Hepatic stellate cell (primary cell): ENCODE results near the gene LCOR.
"Not testable (repeated sequence)": the region's sequence is repeated elsewhere in the genome, so short reads cannot be mapped to it uniquely, and the experiment has no call there.

ENCODE experiments used
- DNase-seq: peaks from one replicate; pipeline ENCODE4 v3.0.0; 2011; ENCODE audit warnings: low spot score

LCOR gene

DNA sequence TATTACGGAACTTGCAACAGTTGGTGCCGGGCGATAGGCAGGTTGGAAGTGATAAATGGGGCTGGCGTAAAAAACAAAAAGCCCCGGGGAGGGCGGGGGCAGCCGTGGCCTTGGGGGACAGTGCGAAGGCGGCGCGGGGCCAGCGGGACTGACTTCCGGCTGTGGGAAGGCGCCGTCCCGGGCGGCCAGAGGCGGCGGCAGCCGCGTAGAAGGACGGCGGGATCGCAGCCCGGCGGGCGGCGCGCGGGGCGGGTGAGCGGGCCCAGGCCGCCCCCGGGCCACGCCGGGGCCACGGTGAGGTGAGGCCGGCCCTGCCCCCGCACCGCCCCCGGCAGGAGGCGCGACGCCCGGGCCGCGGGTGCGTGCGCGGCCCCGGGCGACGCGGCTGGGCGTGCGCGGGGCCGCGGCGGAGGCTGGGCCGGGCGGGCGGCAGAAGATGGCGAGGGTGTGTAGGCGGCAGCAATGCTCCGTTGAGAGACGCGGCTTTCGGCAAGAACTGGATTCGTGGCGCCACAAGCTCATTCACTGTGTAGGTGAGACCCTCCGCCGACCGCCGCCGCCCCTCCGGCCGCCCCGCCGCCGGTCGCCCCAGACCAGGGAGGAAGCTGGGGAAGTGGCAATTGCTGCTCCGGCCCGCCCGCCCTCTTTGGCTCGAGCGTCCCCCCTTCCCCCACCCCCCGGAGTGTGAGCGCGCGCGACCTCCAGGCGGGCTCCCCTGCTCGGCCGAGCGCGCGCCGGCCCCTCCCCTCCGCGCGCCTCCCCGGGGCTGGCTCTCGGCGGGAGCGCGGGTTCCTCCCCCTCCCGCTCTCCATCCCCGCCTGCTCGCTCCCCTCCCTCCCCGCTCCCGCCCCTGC is at the start of gene LCOR:
LCOR (plus strand) TSS at position 432 of the 854 bp plus-strand sequence. CDS start 116,760 bp downstream, outside the sequence.
- DNase-seq, result peak; percentile 99

DNA sequence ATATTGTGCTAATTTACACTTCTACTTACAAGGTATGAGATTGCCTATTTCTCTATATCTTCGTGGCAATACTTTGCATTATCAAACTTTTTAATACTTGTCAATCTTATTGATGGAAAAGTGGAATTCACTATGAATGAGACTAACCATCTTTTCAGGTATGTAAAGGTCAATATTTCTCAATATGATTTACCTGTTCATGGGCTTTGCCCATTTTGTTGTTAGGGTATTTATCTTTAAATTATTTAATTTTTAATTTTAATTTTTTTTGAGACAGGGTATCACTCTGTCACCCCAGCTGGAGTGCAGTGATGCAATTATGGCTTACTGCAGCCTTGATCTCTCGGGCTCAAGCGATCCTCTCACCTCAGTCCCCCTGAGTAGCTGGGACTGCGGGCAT is 47.8 kb upstream of the LCOR start:
- DNase-seq, result no peak

DNA sequence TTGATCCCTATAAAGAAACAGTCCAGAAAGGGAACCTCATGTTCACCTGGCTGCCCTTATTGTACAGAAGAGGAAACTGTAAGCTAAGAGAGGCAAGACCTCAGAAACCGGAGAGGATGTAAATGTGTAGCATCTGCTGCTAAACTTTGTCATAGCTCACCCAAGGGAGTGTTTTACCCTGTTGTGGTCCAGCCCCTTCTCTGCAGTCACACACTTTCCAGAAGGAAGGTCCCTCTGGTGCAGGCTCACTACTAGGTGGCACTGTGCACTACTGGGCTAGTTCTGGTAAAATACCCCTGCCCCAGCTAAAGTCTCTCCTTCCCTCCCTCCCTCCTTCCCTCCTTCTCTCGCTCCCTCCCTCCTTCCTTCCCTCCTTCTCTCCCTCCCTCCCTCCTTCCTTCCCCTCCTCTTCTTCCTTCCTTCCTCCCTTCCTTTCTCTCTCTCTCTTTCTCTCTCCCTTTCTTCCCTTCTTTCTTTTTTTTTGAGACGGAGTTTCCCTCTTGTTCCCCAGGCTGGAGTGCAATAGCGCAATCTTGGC is 42.5 kb upstream of the LCOR start:
- DNase-seq, result no peak

DNA sequence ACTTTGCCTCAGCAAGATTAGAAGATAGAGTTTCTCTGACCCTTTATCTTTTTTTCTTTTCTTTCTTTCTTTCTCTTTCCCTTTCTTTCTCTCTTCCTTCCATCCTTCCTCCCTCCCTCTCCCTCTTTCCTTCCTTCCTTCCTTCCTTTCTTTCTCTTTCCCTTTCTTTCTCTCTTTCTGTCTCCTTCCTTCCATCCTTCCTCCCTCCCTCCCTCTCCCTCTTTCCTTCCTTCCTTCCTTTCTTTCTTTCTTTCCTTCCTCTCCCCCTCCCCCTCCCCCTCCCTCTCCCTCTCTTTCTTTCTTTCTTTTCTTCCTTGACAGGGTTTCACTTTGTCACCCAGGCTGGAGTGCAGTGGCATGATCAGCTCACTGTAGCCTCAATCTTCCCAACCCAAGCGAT is 40.2 kb upstream of the LCOR start:
- DNase-seq, result no peak

DNA sequence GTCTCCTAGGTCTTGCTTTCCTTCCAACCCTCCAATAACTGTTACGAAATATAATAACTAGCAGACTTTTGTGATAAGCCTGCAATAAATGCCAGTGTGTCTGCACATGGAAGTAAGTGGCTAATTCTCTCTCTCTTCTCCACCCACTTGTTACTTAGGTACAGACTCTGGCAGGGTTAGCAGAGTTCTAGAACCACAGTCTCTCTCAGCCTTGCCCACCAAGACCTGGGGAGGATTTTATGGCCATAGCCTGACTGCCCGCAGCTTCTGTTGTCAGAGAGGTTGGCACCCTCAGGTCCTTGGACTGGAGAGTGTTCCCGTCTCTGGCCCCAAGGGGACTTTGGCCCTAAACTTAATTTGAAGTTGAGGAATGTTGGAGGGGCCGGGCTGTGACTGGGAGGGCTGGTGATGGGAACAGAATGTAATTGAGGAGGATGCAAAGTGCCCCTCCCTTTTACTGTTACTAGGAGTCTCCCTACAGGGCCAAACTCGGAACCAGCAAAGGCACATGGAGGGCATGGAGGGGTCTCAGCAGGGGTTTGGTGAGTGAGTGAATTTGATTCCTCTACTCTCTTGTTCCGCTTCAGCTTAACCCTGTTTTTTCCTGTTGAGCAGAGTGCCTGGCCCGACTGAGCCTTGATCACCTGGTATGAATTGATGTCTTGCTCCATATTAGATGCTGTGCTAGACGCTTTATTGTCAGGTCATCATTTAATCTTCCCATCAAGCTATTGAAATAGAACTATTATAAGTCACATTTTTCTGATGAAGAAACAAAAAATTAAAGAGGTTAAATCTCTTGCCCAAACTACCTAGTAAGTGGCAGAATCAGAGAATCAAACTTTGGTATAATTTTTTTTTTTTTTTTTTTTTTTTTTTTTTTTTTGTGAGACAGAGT is 37.0 kb upstream of the LCOR start:
- no peak for DNase-seq

DNA sequence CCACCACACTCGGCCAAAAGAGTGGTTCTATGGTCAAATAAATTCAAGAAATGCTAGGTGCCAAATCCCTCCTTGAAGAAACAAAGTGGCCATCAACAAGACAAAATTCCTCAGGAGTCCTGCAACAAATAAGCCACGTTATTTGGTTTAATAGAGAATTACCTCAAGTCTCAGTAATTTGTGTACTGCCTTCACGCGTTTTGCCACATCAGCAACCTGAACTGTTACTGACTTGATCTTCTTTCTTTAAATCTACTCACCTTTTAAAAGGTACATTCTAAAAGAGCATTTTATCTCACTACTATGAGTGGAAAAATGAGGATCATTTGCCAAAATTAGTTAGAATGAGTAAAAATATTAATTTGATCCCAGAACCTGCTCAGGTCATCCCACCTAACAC is 34.6 kb upstream of the LCOR start:
- DNase-seq, result no peak

DNA sequence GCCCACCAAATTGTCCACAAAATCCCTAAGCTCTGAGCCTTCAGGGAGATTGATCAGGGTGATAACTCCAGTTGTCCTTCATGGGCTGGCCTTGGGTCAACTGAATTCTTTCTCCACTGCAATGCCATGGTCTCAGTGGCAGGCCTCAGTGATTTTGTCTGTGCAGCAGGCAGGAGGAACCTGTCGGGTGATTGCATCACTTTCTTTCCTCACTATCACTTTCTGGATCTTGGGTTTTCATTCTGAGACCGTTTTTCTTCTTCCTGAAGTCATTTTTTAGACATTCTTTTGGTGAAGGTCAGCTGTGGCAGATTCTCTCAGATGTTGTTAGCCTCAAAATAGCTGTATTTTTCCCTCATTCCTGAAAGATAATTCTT is 28.8 kb upstream of the LCOR start:
- DNase-seq, result no peak

DNA sequence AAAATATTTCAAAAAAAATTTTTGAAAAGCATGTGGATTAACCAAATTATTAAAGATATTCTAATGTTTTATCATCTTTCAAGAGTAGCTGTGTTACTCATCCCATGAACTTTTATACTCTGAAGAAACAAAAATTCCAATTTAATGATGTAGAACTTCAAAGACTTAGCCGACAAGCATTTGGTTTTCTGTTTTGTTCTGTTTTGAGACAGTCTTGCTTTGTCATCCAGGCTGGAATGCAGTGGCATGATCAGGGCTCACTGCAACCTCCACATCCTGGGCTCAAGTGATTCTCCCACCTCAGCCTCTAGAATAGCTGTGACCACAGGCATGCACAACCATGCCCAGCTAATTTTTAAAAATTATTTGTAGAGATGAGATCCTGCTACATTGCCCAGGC is 17.8 kb upstream of the LCOR start:
- peak; percentile 32 for DNase-seq

DNA sequence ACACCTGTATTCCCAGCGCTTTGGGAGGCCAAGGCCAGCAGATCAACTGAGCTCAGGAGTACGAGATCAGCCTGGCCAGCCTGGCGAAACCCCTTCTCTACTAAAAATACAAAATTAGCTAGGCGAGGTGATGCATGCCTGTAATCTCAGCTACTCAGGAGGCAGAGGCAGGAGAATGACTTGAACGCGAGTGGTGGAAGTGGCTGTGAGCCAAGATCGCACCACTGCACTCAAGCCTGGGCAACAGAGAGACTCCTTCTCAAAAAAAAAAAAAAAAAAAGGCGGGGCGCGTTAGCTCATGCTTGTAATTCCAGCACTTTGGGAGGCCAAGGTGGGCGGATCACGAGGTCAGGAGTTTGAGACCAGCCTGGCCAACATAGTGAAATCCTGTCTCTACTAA is 13.1 kb upstream of the LCOR start:
- not testable (repeated sequence) for DNase-seq

DNA sequence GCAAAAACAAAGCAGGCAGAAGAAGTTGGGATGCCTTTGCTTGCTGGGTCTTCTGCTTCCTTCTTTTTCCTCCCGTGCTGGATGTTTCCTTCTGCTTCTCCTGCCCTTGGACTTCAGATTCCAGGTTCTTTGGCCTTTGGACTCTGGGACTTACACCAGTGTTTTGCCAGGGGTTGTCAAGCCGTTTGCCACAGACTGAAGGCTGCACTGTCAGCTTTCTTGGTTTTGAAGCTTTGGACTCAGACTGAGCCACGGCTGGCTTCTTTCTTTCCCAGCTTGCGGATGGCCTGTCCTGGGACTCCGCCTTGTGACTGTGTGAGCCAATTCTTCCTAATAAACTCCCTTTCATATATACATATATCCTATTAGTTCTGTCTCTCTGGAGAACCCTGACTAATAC is 11.3 kb upstream of the LCOR start:
- DNase-seq, result no peak

DNA sequence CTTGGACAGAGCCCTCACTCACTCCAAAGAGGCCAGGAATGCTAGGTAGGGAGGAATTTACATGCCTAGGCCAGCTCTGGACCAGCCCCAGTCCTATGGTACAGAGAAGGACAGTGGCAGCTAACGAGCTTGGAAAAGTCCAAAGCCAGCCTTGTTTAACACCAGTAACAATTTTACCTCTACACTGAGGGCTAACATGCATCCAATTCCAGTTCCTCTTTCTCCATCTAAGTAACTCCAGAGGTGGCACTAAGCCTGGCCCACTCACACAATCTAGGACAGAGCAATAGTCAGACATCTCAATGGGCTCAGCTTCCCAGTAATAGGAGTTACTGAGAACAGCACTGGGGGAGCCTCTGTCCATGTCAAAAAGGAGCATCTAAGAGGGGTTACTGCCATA is 5.7 kb upstream of the LCOR start:
- no peak for DNase-seq

DNA sequence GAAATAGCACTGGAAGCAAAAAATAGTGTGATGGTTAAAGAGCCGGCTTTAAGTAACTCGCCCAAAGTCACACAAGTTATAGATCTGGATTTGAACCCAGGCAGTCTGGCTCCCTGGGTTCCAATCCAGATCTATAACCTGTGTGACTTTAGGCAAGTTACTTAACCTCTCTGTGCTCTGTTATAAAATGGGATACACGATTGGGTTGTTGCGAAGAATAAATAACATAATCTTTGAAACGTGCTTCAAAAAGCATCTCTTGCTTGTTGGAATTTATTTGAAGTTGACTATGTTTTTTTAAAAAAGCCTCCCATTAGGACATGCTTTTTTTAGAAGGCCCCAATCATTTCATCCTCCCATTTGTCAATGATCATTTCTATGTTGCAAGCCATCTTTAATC is 3.5 kb upstream of the LCOR start:
- DNase-seq, result no peak

DNA sequence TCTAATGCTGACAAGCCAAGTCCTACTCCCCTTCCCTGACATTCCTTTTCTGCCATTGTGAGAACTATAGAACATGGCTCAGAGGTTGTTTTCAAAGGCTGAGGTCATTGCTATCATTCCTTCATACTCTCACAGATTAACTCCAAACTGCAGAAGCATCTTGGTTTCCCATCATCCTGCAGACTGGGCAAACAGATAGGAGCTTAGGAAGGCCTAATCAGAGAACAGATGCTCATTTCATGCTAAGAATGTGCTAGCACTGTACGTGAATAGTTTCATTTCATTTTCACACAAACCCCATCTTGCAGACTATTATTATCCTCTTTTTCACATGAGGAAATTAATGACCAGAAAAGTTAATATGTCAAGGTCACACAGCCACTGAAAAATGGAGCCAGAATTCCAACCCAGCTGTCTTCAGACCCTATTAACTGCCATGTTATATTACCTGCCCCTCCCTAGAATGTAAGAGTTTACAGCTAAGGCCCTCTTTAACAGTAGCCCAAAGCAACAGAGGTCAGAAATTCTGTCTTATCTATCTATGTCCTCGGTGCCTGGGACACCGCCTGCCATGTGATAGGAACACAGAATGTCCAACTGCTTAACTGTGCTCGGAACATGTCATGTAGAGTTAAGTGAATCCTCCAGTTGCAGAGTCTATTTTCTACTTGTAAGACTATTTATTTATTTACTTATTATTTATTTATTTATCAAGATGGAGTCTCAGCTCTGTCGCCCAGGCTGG is 2.9 kb upstream of the LCOR start:
- no peak for DNase-seq

DNA sequence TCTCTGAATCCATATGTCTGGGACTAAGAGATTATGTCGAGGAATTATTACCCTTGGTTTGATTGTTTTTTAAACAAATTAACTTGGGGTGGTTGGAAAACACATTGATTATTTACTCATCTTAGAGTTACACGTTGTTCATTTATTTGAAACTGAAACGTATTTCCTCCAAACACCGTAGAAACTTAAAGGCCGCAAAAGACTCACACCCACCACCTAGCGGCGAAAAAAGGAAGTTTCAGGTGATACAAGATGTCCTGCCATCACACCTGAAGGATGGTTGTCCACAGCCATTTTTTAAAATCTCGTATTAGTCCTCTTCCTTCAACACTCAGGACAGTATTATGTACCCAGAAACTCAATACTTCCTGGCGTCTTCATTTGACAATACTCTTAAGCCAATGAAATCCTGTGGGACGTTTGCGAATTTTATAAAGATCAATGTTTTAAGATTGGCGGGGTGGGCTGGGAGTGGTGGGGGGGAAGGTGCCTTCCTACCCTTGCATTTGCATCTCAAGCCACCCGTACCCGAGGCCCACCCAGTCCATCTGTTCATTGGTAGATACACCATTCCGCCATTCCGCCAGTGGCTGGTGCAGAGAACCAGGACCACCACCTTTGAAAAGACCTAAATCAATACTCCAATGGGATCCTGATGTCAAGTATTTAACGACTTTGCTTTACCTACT is 1.4 kb upstream of the LCOR start:
- peak; percentile 34 for DNase-seq

DNA sequence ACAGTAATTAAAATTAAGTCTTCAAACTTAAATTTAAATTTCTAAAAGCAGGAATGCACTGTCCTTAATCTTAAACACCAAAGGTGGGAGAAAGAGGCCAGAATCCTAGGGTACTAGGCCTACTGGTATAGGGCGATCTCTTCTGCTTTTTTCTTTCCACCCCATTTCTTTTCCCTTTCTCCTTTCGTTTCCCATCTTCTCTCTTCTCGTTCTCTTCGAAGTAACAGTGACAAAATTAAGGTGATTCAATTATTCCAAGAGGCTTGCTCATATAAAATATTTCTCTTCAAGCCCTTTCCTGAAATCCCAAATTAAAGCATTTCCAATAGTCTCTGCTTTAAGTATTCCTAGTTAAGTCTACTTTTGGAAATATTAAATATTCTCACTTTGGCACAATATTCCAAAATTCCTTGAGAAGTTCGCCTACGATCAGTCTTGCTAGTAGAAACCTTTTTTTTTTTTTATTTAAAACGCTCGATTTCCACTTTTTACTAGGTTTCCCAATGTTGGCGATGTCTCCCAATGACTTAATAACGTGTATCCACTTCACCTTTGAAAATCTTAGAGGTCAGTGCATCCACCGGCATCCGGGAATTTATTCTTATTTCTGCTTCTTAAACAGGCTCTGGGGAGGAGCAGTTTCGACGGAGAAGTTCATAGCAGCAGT is 765 bp upstream of the LCOR start:
- no peak for DNase-seq

DNA sequence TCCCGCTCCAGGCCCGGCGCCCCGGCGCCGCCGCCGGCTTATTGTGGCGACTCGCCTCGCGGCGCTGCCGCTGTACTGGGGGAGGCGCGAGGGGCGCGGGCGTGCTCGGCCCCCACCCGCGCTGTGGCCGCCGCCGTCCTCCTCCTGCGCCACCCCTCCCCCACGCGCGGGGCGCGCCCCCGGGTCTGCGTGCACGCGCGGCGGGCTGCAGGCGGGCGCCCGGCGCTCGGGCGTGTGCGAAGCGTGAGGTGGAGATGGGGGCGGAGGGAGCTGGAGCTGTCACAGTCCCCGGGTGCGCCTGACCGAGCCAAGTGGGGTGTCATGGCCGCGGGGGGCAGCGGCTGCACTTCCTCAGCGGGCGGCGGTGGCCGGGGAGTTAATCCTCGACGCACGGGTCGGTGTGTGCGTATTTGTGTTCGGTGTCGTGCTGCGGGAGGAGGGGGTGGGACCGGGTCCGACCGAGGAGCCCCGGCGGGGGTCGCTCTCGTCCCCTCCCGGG is 672 bp downstream of the LCOR start:
- DNase-seq, result peak; percentile 87

DNA sequence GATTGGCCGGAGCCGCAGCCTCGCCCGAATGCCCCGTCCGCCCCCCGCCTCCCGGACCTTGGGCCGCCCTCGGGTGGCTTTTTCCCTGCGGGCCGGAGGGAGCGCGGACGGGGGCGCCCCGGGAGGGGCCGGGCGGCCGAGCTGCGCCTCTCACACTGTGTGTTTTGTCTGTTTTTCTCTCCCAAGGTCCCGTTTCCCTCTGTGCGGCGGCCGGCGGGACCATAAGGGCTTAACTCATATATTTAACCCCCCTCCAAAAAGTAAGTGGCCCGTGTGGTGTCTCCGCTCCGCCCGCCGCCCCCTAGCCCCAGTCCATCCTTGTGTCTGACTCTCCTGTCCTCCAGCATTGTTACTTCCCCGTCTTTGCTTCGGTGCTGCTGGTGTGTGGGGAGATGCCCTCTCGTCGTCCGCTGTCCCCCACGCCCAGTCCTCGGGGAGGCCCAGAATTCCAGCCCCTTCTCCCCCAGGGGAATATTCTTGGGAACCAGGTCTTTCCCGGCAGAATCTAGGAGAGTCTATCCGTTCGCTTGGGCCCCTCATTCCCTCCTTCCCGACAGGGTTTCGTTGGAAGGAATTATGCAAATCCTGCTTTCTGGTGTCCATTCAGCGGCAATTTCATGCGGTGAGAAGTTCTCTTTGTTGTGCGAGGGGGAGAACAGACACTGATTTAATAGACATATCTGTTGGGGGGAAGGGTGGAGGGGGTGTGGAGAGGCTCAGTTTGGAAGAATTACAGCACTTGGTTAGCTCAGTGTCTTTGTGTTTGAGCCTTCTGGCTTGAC is 1.3 kb downstream of the LCOR start:
- DNase-seq, result peak; percentile 42

DNA sequence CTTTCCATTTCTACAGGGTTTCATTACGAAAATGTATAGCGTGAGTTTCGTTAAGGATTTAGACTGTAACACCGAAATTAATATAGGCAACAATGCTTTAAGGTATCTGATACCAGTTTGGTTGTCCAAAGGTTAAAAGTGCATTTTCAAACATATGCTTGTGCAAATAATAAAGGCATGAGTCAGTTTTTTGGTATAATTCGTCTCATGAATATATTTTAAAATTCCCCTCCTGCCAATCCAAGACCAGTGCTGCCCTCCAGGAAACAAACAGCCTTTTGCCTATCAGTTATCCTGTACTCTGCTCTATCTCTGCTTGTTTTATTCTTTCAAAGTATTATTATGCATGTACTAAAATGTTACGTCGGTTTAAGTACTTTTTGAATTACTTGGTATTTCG is 2.0 kb downstream of the LCOR start:
- peak; percentile 18 for DNase-seq

DNA sequence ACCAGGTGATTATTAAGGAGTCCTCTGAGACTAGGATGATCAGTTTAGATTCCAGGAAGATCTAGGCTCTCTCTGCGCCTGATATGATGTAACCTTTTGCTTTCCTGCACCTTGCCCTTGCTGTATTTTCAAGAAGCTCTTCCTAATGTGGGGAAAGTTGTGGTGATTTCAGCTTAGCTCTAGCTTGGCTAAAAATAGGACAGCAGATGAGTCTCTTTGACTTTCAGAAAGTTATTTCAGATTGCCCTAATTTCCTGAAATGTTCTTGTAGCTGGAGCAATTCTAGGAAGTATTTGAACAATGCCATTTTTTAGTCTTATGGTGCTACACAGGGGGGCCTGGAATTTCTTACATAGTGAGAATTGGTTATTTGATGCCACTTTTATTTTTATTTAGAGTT is 3.8 kb downstream of the LCOR start:
- peak; percentile 26 for DNase-seq

DNA sequence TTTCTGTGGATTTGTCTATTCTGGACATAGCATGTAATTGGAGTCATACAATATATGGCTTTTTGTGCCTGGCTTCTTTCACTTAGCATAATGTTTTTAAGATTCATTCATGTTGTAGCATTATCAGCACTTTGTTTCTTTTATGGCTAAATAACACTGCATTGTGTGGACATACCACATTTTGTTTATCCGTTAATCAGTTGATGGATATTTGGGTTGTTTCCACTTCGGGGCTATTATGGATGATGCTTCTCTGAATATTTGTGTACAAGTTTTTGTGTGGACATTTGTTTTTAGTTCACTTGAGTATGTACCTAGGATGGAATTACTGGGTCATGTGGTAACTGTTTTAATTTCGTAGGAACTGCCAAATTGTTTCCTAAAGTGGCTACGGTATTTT is 6.4 kb downstream of the LCOR start:
- DNase-seq, result no peak
